ENCODE measurements around the gene TTLL8.

The TTLL8 gene

GRCh38 chr22:50040717-50041116 is 17.4 kb downstream of the TTLL8 start:
- DNase-seq (ENCODE audit: low read depth), result no peak

GRCh38 chr22:50039669-50040443 is 18.2 kb downstream of the TTLL8 start:
- DNase-seq (ENCODE audit: low read depth), result no peak

DNA sequence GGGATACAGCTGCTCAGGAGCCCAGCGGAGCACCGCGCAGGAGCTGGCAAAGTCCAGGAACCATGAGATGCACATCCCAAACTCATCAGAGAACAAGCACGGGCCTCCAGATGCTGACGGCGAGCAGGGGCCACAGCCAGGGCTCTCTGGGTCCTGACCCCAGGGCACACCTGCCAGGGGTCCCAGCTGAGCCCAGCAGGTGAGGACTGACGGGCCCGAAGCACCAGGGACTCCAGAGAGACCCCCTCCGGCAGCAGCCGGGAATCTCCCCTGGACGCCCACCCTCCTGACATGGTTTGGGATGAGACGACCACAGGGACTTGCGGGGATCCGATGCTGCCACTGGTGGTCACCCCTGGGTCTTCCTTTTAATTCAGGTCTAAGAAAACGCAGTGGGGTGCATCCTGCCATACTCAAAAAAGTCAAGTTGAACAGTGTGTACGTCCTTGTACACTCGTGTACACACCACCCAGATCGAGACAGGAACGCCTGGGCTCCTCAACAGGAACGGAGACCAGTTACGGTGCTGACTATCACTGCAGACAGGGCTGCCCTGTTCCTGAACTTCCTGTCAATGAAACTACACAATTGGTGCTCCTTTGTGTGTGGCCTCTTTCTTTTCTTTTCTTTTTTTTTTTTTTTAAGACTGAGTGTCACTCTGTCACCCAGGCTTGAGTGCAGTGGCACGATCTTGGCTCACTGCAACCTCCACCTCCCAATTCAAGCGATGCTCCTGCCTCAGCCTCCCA is 21.9 kb downstream of the TTLL8 start:
- DNase-seq (ENCODE audit: low read depth), result no peak

- no peak for DNase-seq (ENCODE audit: low read depth)
Observed at GRCh38 chr22:50035131-50035881, 22.8 kb downstream of the TTLL8 start.

DNA sequence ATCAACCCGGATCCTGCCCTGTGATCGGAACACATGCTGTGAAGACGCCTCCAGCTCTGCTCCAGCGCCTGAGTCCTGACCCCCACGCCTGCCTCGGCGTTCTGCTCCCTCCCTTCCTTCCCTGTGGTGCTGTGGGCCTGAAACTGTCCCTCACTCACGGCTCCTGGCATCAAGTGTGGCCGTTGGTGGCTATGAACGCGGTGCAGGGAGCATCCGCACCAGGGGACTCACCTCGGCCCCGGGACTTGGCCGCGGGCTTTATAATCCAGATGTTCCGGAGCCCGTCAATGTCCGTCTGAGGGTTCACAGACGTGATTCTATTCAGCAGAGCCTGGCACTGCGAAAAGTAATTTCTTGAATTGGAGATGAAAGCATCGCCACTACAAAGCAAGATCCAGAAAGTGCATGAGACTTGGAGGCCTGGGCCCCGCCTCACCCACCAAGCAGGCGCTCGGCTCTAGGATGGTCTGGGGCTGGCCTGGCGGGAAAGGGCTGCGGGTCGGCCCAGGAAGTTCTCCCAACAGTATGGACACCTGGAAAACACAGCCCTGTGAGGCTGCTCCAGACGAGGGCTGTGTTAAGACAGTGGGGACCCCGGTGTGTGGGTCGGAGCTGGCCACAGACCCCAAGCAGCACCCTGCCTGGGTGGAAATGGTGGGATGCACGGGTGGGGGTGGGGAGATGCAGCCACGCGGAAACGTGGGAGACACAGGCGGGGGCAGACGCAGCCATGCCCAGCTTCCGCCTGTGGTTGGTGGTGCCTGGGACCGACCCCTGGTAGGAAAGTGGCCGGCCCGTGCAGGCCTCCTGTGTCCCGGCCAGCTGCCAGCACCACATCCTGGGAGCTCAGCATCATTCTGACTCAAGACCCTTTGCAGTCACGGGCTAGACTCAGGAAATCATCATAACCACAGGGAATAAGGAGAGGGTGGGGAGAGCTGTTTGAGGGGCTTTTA is 23.7 kb downstream of the TTLL8 start:
- no peak for DNase-seq (ENCODE audit: low read depth)

- DNase-seq (ENCODE audit: low read depth), result no peak
Observed at GRCh38 chr22:50032941-50033601, 25.0 kb downstream of the TTLL8 start.

DNA sequence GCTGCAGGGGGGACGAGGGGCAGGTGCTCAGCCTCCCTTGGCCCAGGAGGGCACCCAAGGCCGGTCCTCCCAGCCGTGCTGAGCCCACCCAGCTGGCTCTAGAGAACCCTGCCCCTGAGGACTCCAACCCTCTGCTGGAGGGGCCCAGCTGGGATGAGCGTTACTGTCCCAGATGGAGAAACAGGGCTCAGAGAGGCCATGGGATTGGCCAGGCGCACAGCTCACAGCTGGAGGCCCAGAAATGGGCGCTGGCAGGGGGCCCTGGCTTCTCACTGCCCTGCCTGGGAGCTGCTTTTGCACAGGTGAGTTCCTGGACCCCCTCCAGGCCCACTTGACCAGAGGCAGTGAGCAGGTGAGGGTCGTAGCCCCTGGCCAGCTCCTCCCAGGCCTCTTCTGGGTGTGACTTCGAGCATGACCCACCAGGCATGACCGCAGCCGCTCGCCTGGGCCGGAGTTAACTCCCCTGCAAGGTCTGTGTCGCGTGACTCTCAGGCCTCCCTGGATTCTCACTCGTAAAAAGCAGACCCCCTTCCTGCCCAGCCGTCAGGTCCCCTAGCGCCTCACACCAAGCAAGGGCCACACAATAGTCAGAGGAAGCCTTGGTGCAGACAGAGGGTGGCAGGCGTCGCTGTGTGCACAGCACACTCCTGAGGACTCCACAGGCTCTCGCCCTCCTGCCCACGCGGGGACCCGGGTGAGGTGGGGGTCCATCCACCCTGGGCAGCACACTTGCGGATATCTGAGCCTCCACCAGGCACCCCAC is 25.8 kb downstream of the TTLL8 start:
- DNase-seq (ENCODE audit: low read depth), result no peak

GRCh38 chr22:50031189-50032091 is 26.7 kb downstream of the TTLL8 start:
- DNase-seq (ENCODE audit: low read depth), result no peak

DNA sequence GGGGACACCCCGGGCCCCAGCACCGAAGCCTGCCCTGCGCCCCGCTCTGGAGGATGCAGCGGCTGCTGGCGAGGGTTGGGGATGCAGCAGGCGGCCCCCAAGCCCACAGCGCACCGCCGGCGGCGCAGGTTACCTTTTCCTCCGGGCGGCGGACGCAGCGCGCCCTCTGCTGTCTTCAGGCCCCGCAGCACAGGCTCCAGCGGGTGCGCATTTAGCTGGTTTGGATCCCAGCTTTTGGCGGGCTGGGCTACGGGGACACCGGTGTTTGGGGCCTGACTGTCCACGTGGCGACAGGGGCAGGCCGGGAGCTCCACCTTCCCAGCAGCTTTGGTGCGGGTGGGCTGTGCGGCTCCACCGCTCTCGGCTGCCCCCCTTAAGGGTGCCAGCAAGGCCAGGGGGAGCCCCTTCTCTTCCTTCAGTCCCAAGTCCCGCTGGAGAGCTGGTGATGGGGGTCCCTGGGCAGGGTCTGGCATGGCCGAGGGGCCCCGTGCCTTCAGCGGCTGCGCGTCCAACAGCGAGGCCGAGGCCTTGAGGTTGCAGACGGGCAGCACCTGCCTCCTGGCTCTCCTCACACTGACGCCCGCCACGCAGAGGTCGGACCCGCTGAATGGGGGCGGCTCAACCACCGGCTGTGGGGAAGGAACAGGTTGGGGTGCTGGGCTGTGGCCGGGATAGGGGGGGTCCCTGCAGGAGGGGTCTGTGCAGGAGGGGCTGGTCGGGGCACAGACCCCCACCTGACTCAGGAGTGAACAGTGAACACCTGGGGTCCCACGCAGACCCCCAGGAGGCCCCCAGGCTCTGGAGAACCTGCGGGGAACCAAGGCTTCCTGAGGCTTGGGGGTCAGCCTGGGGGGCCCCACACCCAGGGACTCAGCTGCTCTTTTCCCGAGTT is 27.6 kb downstream of the TTLL8 start:
- DNase-seq (ENCODE audit: low read depth), result peak; percentile 76

- DNase-seq (ENCODE audit: low read depth), result peak; percentile 27
Observed at GRCh38 chr22:50027639-50028537, 30.2 kb downstream of the TTLL8 start.

DNA sequence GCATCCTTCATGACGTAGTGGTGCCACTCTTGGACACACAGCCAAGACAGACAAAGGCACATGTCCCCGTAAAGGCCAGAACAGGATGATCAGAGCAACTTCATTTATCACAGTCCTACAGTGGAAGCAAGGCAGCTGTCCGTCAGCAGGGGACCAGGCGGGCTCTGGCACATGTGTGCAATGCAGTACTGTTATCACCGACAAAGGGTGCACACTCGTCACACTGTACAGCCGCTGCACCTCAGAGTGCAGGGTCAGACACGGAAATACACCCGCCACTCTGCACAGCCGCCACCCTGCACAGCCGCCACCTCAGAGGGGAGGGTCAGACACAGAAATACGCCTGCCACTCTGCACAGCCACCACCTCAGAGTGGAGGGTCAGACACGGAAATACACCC is 32.1 kb downstream of the TTLL8 start:
- DNase-seq (ENCODE audit: low read depth), result no peak

DNA sequence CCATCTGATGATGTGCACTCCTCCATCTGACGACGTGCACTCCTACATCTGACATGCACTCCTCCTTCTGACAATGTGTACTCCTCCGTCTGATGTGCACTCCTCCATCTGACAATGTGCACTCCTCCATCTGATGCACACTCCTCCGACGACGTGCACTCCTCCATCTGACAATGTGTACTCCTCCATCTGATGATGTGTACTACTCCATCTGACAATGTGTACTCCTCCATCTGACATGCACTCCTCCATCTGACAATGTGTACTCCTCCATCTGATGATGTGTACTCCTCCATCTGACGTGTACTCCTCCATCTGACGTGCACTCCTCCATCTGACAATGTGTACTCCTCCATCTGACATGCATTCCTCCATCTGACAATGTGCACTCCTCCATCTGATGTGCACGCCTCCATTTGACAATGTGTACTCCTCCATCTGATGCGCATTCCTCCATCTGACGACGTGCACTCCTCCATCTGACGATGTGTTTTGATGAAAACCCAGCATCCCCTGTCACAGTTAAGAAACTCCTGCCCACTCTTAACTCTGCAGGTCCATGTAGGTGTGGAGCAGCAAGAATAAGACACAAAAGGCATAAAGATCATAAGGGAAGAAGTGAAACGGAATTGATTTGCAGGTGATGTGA is 35.8 kb downstream of the TTLL8 start:
- no peak for DNase-seq (ENCODE audit: low read depth)

- no peak for DNase-seq (ENCODE audit: low read depth)
Observed at GRCh38 chr22:50020606-50021005, 37.5 kb downstream of the TTLL8 start.

GRCh38 chr22:50019316-50019715 is 38.8 kb downstream of the TTLL8 start:
- no peak for DNase-seq (ENCODE audit: low read depth)

DNA sequence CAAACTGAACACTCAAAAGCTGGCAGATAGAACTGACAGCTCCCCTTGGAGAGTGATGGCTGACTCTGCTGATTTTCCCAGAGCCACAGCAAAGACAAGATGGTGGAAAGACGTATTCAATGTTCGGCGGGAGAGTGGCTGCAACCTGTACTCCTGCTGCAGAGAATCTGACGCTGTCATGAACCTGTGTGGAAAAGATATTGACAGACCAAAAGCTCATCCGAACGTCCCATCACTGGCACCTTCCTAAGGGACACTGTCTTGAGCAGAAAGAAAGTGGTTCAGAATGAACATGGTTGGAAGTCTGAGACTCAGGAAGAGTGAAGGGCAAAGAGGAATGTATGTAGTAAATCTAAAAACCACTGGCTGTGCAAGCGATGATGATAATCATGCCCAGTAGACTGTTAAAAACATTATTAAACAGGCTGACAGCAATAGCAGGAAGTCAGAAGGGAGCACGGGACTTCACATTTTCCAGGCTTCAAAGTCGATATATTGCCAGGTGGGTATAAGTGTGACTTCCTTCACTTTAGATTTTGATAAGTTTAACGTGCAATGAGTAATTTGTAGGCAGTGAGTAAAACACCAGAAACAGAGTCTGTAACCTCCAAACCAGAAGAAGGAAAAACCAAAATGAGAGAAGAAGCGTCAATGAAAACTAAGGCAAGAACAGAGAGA is 39.4 kb downstream of the TTLL8 start:
- no peak for DNase-seq (ENCODE audit: low read depth)

DNA sequence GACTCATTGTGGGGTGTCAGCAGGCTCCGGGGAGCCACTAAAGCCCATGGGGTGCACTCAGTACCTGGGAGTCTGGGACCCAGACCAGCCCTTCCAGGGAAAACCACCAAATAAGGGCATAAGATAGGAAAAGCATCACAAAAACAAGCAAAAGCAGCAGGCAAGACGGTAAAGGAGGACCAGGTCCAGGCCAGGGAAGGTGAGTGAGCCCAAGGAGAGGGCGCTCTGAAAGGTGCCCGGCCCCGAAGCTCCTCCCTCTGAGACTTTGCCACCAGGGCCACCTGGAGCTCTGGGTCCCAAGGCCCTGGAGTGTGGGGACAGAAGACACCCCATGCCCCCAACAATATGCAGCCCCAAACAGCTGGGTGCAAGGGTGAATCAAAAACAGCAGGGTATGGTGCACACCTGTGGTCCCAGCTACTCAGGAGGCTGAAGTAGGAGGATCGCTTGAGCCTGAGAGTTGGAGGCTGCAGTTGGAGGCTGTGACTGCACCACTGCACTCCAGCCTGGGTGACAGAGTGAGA is 40.3 kb downstream of the TTLL8 start:
- no peak for DNase-seq (ENCODE audit: low read depth)
